Measurements from ENCODE around the gene KRT16.
"Not testable (repeated sequence)": the region's sequence is repeated elsewhere in the genome, so short reads cannot be mapped to it uniquely, and the experiment has no call there.

KRT16 gene

DNA sequence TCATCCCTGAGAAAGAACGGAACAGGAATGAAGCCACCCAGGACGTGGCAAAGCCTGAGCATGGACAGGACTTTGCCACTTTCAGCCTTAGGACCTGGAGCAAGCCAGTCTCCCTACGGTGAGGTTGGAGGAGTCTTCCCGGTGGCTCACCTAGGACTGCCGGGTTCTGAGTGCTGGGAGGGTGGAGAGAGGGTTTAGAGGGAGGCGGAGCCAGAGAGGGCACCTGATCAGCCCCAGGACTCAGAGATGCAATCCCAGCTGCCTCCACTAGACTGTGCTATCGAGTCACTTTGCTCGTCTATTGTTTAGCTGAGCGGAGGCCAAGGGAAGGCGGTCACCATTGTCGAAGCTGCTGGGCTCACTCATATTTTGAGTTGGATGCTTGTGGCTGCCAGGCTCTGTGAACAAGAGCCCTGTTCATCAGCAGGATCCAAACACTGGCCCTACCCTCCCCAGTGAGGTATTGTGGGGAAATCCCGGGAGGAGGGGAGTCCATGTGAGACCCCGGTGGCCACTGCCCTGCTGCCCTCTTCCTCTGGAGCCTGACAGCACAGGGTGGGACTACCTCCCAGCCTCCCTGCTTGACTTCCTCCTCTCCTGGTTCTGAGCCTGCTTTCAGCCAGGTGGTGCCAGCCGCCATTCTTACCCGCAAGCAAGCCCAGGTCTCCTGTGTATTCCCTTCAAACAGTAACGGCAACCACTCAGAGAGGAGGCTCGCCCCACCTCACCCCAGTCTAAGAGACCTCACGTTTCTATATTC, 32.9 kb downstream of the KRT16 start:
- Histone ChIP-seq H3K9me3 (ENCODE audit: control insufficient read depth, low read length) (no peaks in the 10 kb centered on the region), H3K27ac (ENCODE audit: low read depth, low read length, severe bottlenecking) (no peak overlapping the region), H3K4me1 (ENCODE audit: control insufficient read depth, insufficient read depth, low read length, poor library complexity, severe bottlenecking) (peaks cover 2% of the 10 kb centered on the region), H3K4me3 (ENCODE audit: extremely low read depth, insufficient read depth, low read length, poor library complexity, severe bottlenecking) (no peak overlapping the region), H3K36me3 (ENCODE audit: control insufficient read depth, insufficient read depth, low read length) (no peaks in the 10 kb centered on the region)
- 46 to 51% methylated on average over 13 to 17 of the region's 18 CpGs for WGBS, 2 experiments (ENCODE audit: insufficient coverage in 2 of 2)

DNA sequence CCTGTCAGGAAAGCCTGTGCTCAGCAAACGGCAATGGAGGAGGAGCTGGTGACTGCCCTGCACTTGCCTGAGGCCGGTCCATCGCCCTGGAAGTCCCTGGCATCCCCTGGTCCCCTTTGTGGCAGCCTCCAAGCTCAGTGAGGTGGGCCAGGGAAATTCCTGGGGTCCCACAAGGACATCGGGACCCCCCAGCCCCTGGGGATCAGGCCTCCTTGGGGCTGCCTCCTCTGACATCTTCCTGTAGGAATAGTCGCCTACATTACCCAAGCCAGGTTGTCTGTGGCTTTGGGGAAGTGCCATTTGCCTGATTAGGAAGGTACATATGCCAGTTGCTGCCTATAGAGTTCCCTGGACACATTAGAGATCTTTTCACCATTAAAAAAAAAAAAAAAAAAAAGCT, 33.6 kb downstream of the KRT16 start:
- H3K4me1 ChIP-seq (ENCODE audit: control insufficient read depth, insufficient read depth, low read length, poor library complexity, severe bottlenecking): peaks cover 2% of the 10 kb centered on the region

DNA sequence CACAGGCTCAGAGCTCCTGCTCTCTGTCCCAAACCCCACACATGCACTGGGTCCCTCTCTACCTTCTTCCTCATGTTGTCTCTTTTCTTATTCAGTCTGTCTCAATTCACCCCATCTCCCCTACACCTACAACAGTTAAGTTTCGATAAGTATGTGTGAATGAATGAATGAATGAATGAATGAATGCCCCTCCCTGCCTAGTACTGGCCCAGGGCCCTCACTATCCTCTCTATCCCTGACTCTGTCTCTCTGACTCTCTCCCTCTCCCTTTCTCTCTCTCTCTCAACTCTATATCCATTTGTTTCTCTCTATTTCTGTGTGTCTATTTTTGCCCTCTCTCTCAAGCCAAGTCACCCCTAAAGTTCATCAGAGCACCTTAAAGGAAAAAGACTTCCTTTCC, 34.0 kb downstream of the KRT16 start:
- peaks cover 2% of the 10 kb centered on the region for H3K4me1 ChIP-seq (ENCODE audit: control insufficient read depth, insufficient read depth, low read length, poor library complexity, severe bottlenecking)
- no peak overlapping the region for H3K4me3 ChIP-seq (ENCODE audit: extremely low read depth, insufficient read depth, low read length, poor library complexity, severe bottlenecking)
- WGBS, 2 experiments (ENCODE audit: insufficient coverage in 2 of 2): no CpG with 5 or more reads among the region's 1 CpG
- H3K27ac ChIP-seq (ENCODE audit: low read depth, low read length, severe bottlenecking): no peak overlapping the region
- H3K36me3 ChIP-seq (ENCODE audit: control insufficient read depth, insufficient read depth, low read length): no peaks in the 10 kb centered on the region
- no peaks in the 10 kb centered on the region for H3K9me3 ChIP-seq (ENCODE audit: control insufficient read depth, low read length)

More for the DNA sequence above, 33.6 kb downstream of the KRT16 start:
- no peak overlapping the region for H3K4me3 ChIP-seq (ENCODE audit: extremely low read depth, insufficient read depth, low read length, poor library complexity, severe bottlenecking)
- WGBS, 2 experiments (ENCODE audit: insufficient coverage in 2 of 2): 78 to 90% methylated on average over 4 of the region's 5 CpGs
- no peaks in the 10 kb centered on the region for H3K9me3 ChIP-seq (ENCODE audit: control insufficient read depth, low read length)
- no peaks in the 10 kb centered on the region for H3K36me3 ChIP-seq (ENCODE audit: control insufficient read depth, insufficient read depth, low read length)
- no peak overlapping the region for H3K27ac ChIP-seq (ENCODE audit: low read depth, low read length, severe bottlenecking)

DNA sequence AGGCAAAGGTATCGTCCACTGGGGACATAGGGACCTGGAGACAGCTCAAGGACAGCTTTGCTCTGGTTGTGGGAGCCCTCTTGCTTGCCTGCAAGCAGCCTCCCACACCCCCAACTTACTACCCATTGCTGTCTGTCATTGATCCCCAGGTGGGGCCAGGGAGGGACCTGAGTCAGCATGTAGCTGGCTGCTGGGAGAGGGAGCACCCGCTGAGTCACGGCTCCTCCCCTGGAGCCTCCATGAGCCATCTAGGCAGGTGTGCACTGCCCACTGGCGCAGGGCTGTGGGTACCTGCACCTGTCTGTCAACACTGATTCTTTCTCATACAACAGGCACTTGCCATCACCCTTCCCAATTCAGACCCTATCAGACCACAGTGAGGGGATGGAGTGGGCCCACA, 35.8 kb downstream of the KRT16 start:
- H3K36me3 ChIP-seq (ENCODE audit: control insufficient read depth, insufficient read depth, low read length); H3K27ac ChIP-seq (ENCODE audit: low read depth, low read length, severe bottlenecking); H3K4me1 ChIP-seq (ENCODE audit: control insufficient read depth, insufficient read depth, low read length, poor library complexity, severe bottlenecking); H3K4me3 ChIP-seq (ENCODE audit: extremely low read depth, insufficient read depth, low read length, poor library complexity, severe bottlenecking); H3K9me3 ChIP-seq (ENCODE audit: control insufficient read depth, low read length): not testable (repeated sequence)
- WGBS, 2 experiments (ENCODE audit: insufficient coverage in 2 of 2): 75% methylated on average over 4 of the region's 4 CpGs; no CpG with 5 or more reads in 1 of the 2 experiments

DNA sequence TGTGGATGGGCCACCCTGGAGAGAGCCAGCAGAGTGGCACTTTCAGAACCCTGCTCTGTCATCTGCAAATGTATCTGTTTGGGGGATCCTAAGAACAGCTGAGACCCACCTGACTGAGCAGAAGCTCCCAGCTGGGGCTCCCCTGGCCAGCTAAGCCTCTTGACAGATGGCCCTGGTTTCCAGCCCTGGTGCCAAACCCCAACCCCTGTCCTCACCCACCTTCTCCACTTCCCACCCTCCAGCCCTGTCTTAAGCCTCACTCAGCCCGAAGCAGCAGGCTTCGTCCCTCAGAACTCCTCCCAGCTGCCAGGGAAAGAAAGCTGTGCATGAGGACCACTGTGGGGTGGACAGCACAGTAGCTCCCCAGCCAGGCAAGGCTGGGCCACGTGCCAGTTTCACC, 37.2 kb downstream of the KRT16 start:
- Histone ChIP-seq H3K4me3 (ENCODE audit: extremely low read depth, insufficient read depth, low read length, poor library complexity, severe bottlenecking) (no peak overlapping the region), H3K4me1 (ENCODE audit: control insufficient read depth, insufficient read depth, low read length, poor library complexity, severe bottlenecking) (peaks cover 2% of the 10 kb centered on the region), H3K27ac (ENCODE audit: low read depth, low read length, severe bottlenecking) (no peak overlapping the region), H3K36me3 (ENCODE audit: control insufficient read depth, insufficient read depth, low read length) (no peaks in the 10 kb centered on the region), H3K9me3 (ENCODE audit: control insufficient read depth, low read length) (no peaks in the 10 kb centered on the region)
- WGBS, 2 experiments (ENCODE audit: insufficient coverage in 2 of 2): 68 to 81% methylated on average over 3 of the region's 3 CpGs

DNA sequence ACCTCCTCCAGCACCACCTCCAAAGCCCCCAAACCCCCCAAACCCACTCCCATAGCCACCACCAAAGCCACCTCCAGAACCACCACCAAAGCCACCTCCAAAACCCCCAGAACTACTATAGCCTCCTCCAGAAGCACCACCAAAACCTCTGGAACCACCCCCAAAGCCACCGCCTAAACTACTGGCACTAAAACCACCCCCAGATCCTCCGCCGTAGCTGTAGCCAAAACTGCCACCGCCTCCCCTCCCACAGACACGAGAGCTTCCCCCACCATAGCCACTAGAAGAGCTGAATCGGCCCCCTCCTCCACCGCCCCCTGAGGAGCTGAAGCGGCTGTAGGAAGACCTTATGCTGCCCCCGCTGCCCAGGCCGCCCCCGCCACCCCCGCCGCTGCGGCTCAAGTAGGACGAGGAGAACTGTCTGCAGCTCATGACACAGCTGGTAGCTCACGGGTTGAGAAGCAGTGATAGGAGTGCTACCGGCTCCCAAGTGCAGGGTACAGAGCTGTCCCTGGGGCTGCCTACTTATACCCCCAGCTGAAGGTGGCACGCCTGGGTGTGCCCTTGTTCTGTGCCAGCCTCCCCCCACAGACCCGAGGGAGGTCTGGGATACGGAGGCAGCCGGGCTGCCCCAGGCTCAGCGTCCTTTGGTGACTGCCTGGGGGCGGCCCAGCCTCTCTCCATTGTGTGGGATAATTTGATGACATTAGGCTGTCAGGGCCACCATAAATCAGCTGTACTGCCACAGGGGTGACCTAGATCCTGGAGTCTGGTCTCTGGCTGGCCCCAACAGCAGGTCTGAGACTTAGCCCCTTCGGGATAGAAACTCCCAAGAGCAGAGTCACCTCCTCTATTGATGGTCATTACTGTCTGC, 40.8 kb downstream of the KRT16 start, which contains the start of gene KRT9:
Gene KRT9 (minus strand): TSS at position 499 of the 874 bp plus-strand sequence. CDS start 67 bp downstream, at position 432.
- no peak within 1 kb of the TSS for H3K27ac ChIP-seq (ENCODE audit: low read depth, low read length, severe bottlenecking)
- no peaks in the 10 kb centered on the region for H3K4me1 ChIP-seq (ENCODE audit: control insufficient read depth, insufficient read depth, low read length, poor library complexity, severe bottlenecking)
- H3K9me3 ChIP-seq (ENCODE audit: control insufficient read depth, low read length): no peaks in the 10 kb centered on the region
- H3K4me3 ChIP-seq (ENCODE audit: extremely low read depth, insufficient read depth, low read length, poor library complexity, severe bottlenecking): no peak within 1 kb of the TSS
- H3K36me3 ChIP-seq (ENCODE audit: control insufficient read depth, insufficient read depth, low read length): no peaks in the 10 kb centered on the region
- WGBS, 2 experiments (ENCODE audit: insufficient coverage in 2 of 2): 80 to 82% methylated on average over 15 to 16 of the region's 24 CpGs

DNA sequence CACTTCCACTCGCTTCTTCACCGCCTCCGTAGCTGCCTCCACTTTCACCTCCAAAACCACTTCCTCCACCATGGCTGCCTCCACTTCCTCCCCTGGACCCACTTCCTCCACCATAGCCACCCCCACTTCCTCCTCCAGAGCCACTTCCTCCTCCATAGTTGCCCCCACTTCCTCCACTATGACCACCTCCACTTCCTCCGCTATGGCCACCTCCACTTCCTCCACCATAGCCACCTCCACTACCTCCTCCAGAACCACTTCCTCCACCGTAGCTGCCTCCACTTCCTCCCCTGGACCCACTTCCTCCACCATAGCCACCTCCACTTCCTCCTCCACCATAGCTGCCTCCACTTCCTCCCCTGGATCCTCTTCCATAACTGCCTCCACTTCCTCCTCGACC, 45.2 kb downstream of the KRT16 start:
- no peaks in the 10 kb centered on the region for H3K4me1 ChIP-seq (ENCODE audit: control insufficient read depth, insufficient read depth, low read length, poor library complexity, severe bottlenecking)
- no peaks in the 10 kb centered on the region for H3K36me3 ChIP-seq (ENCODE audit: control insufficient read depth, insufficient read depth, low read length)
- H3K9me3 ChIP-seq (ENCODE audit: control insufficient read depth, low read length): no peaks in the 10 kb centered on the region
- no peak overlapping the region for H3K4me3 ChIP-seq (ENCODE audit: extremely low read depth, insufficient read depth, low read length, poor library complexity, severe bottlenecking)
- WGBS, 2 experiments (ENCODE audit: insufficient coverage in 2 of 2): 89 to 97% methylated on average over 5 of the region's 6 CpGs
- no peak overlapping the region for H3K27ac ChIP-seq (ENCODE audit: low read depth, low read length, severe bottlenecking)

DNA sequence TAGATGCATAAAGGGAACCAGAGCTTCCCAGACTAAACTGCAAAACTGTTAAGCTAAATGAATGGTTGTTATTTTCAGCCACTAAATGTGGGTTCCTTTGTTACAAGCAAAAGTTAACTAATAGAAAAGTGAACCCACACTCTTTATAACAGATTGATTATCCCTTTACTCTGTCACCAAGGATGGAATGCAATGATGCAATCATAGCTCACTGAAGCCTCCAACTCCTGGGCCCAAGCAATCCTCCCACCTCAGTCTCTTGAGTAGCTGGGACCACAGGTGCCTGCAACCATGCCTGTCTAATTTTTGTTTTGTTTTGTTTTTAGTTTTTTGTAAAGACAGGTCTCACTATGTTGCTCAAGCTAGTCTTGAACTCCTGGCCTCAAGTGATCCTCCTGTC, 47.2 kb downstream of the KRT16 start:
- Histone ChIP-seq H3K9me3 (ENCODE audit: control insufficient read depth, low read length) (no peaks in the 10 kb centered on the region), H3K36me3 (ENCODE audit: control insufficient read depth, insufficient read depth, low read length) (no peaks in the 10 kb centered on the region), H3K4me3 (ENCODE audit: extremely low read depth, insufficient read depth, low read length, poor library complexity, severe bottlenecking) (no peak overlapping the region), H3K27ac (ENCODE audit: low read depth, low read length, severe bottlenecking) (no peak overlapping the region), H3K4me1 (ENCODE audit: control insufficient read depth, insufficient read depth, low read length, poor library complexity, severe bottlenecking) (no peaks in the 10 kb centered on the region)

DNA sequence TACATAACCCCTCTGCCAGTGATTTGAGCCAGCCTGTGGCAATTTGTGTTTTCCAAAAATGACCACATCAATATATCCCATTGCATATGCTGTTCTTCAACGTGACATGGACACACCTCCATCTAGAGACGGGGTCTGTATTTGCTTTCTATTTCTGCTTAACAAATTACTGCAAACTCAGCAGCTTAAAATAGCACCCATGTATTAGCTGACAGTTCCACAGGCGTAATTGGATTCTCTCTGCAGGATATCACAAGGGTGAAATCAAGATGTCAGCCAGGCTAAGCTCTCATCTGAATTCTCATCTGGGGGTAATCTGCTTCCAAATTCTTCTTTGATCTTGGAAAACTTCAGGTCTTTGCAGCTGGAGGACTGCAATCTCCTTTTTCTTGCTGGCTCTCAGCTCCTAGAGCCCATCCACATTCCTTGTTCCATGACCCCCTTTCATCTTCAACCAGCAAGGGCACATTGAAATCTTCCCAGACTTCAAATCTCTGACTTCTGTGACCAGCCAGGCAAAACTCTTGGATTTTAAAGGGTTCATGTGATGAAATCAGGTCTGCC, 48.9 kb downstream of the KRT16 start:
- peak overlapping the region; percentile 13 for H3K27ac ChIP-seq (ENCODE audit: low read depth, low read length, severe bottlenecking)
- no peak overlapping the region for H3K4me3 ChIP-seq (ENCODE audit: extremely low read depth, insufficient read depth, low read length, poor library complexity, severe bottlenecking)
- H3K4me1 ChIP-seq (ENCODE audit: control insufficient read depth, insufficient read depth, low read length, poor library complexity, severe bottlenecking): peaks cover 5% of the 10 kb centered on the region
- 62 to 78% methylated on average over 3 of the region's 3 CpGs for WGBS, 2 experiments (ENCODE audit: insufficient coverage in 2 of 2)
- no peaks in the 10 kb centered on the region for H3K36me3 ChIP-seq (ENCODE audit: control insufficient read depth, insufficient read depth, low read length)
- H3K9me3 ChIP-seq (ENCODE audit: control insufficient read depth, low read length): no peaks in the 10 kb centered on the region

DNA sequence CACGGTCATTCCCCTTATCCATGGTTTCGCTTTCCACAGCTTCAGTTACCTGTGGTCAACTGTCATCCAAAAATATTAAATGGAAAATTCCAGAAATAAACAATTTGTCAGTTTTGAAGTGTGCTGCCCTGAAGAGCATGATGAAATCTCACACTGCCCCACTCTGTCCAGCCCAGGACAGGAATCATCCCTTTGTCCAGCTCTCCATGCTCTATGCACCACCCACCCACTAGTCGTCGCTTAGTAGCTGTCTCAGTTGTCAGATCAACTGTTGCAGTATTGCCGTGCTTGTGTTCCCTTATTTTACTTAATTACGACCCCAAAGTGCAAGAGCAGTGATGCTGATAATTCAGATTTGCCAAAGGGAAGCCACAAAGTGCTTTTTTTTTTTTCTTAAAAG, 51.0 kb downstream of the KRT16 start:
- 92 to 93% methylated on average over 5 to 6 of the region's 6 CpGs for WGBS, 2 experiments (ENCODE audit: insufficient coverage in 2 of 2)

More for the DNA sequence above, 51.0 kb downstream of the KRT16 start:
- H3K4me3 ChIP-seq (ENCODE audit: extremely low read depth, insufficient read depth, low read length, poor library complexity, severe bottlenecking): no peak overlapping the region
- H3K4me1 ChIP-seq (ENCODE audit: control insufficient read depth, insufficient read depth, low read length, poor library complexity, severe bottlenecking): peaks cover 5% of the 10 kb centered on the region
- H3K27ac ChIP-seq (ENCODE audit: low read depth, low read length, severe bottlenecking): no peak overlapping the region
- no peaks in the 10 kb centered on the region for H3K36me3 ChIP-seq (ENCODE audit: control insufficient read depth, insufficient read depth, low read length)
- no peaks in the 10 kb centered on the region for H3K9me3 ChIP-seq (ENCODE audit: control insufficient read depth, low read length)

Measured in mesodermal cell (in vitro differentiated cells).